Psoas muscle (tissue), 8 donors: ENCODE data around the gene RHOG. TPM values are rescaled to one million over a fixed set of nuclear protein-coding genes. Genes with fewer than 3 reads are reported as not detected.

Source experiments
- ATAC-seq, 4 donors: fragments of 200-7000 bp; cut with Tn5 transposase; one replicate each; pipeline ENCODE4 v1.9.1; 2020; ENCODE audit warnings: moderate library complexity in 3 of 4, mild to moderate bottlenecking in 2 of 4
- DNase-seq, 2 donors: peaks; one replicate each; pipeline ENCODE4 v3.0.0-alpha.2; 2020
- H3K27ac ChIP-seq: fragments of 200-600 bp; one replicate; pipeline ENCODE4 v1.8.0; 2022
- H3K27me3 ChIP-seq, 3 donors: fragments of 200-600 bp in 1 of 3; one replicate each; pipeline versions ENCODE4 v1.6.1 to v1.8.0; 2013 to 2022; ENCODE audit warnings: low read length in 2 of 3, mild to moderate bottlenecking in 2 of 3, moderate library complexity in 1 of 3; ENCODE audit not compliant: insufficient read depth in 3 of 3
- H3K36me3 ChIP-seq, 2 donors: fragments of 200-600 bp in 1 of 2; one replicate each; pipeline versions ENCODE4 v1.6.1 to v1.8.0; 2013 to 2022; ENCODE audit warnings: low read depth in 1 of 2, mild to moderate bottlenecking in 1 of 2, moderate library complexity in 1 of 2; ENCODE audit not compliant: insufficient read depth in 1 of 2
- H3K4me1 ChIP-seq: fragments of 200-600 bp; one replicate; pipeline ENCODE4 v1.8.0; 2022
- H3K4me3 ChIP-seq: fragments of 200-600 bp; one replicate; pipeline ENCODE4 v1.8.0; 2022; ENCODE audit warnings: mild to moderate bottlenecking
- H3K9me3 ChIP-seq: fragments of 200-600 bp; one replicate; pipeline ENCODE4 v1.8.0; 2022
- WGBS, 3 donors: extraction: QIAGEN DNeasy Blood & Tissue Kit; methylation state at CpG; one replicate each; pipeline versions ENCODE4 v1.1.6 to v1.1.7; 2013; 5-methylcytosine and 5-hydroxymethylcytosine counted together
- intact Hi-C, 2 donors: fragments of 100-400 bp; cut with DNase I; formaldehyde crosslinking; loops; one replicate each; pipeline versions ENCODE4 v1.11.0 to v1.14.2; 2022
- polyA plus RNA-seq, 3 donors: library from polyadenylated mRNA; stranded (reverse); fragments of 200-250 nt; gene quantifications; one replicate each; pipeline ENCODE4 v1.2.3, GENCODE V29; 2013
- total RNA-seq, 4 donors: library from RNA; stranded (reverse); fragmentation: NEBNext Ultra II Directional in 2 of 4; extraction: Animal tissue kit (Norgen Biotek cat#: 25700) in 2 of 4; gene quantifications; one replicate each; pipeline versions ENCODE4 v1.2.1 to v1.2.4, GENCODE V29; 2021 to 2023
- TF ChIP-seq, protein P1 (sequence below): fragments of 200-600 bp; IDR thresholded peaks from one replicate; pipeline ENCODE4 v1.8.0; 2022; ENCODE audit warnings: antibody characterized with exemption
- donor health status: healthy with polysubstance abuse.
- donor health status: DM: no; HTN: no; CAD: no; lungs with moderate emphysema.
- donor health status: Bipolar disorder and iron deficiency.
- donor health status: healthy.
- donor health status: DM: yes; HTN: yes; CAD: no.
- donor health status: DM: no; HTN: no; CAD: no.
- donor health status: DM: no; HTN: no; CAD: no.
- donor health status: DM: yes; HTN: yes; CAD: no.

Gene RHOG
- total and polyA plus RNA-seq, 7 donors = 22.4 to 80.1 (median 40.9) TPM

GRCh38 chr11:3808861-3809623, 31.7 kb downstream of the RHOG start:
- TF ChIP-seq, protein P1, sequence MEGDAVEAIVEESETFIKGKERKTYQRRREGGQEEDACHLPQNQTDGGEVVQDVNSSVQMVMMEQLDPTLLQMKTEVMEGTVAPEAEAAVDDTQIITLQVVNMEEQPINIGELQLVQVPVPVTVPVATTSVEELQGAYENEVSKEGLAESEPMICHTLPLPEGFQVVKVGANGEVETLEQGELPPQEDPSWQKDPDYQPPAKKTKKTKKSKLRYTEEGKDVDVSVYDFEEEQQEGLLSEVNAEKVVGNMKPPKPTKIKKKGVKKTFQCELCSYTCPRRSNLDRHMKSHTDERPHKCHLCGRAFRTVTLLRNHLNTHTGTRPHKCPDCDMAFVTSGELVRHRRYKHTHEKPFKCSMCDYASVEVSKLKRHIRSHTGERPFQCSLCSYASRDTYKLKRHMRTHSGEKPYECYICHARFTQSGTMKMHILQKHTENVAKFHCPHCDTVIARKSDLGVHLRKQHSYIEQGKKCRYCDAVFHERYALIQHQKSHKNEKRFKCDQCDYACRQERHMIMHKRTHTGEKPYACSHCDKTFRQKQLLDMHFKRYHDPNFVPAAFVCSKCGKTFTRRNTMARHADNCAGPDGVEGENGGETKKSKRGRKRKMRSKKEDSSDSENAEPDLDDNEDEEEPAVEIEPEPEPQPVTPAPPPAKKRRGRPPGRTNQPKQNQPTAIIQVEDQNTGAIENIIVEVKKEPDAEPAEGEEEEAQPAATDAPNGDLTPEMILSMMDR = peak; percentile 34
- Histone ChIP-seq H3K27me3 (no peaks in the 10 kb centered on the region), H3K36me3 (no peaks in the 10 kb centered on the region), H3K9me3 (no peaks in the 10 kb centered on the region), H3K27ac (no peak overlapping the region), H3K4me1 (peaks cover 13% of the 10 kb centered on the region), H3K4me3 (peak overlapping the region; percentile 78)
- intact Hi-C loops = no loop called here
- WGBS, 3 donors = 37 to 53% (median 49%) methylated on average over 5 of the region's 5 CpGs
- peak; percentile 64 to 73 (median 71) for ATAC-seq
- no peak for DNase-seq

GRCh38 chr11:3807909-3808860, 32.6 kb downstream of the RHOG start, which contains the start of gene PGAP2:
Gene PGAP2 (plus strand): TSS chr11:3808560. CDS start chr11:3811260, 2,700 bp downstream.
- H3K36me3 ChIP-seq = no peaks in the 10 kb centered on the region
- H3K4me1 ChIP-seq = peaks cover 13% of the 10 kb centered on the region
- WGBS, 3 donors = 3 to 6% (median 3%) methylated on average over 50 to 55 of the region's 55 CpGs
- TF ChIP-seq, protein P1 = peak; percentile 55
- intact Hi-C loops = no loop called here
- H3K27ac ChIP-seq = no peak within 1 kb of the TSS
- ATAC-seq (peak; percentile 62 to 76 (median 74)), DNase-seq (peak; percentile 60 to 75)
- H3K27me3 ChIP-seq = no peaks in the 10 kb centered on the region
- no peaks in the 10 kb centered on the region for H3K9me3 ChIP-seq
- peak within 1 kb of the TSS; percentile 78 for H3K4me3 ChIP-seq

DNA sequence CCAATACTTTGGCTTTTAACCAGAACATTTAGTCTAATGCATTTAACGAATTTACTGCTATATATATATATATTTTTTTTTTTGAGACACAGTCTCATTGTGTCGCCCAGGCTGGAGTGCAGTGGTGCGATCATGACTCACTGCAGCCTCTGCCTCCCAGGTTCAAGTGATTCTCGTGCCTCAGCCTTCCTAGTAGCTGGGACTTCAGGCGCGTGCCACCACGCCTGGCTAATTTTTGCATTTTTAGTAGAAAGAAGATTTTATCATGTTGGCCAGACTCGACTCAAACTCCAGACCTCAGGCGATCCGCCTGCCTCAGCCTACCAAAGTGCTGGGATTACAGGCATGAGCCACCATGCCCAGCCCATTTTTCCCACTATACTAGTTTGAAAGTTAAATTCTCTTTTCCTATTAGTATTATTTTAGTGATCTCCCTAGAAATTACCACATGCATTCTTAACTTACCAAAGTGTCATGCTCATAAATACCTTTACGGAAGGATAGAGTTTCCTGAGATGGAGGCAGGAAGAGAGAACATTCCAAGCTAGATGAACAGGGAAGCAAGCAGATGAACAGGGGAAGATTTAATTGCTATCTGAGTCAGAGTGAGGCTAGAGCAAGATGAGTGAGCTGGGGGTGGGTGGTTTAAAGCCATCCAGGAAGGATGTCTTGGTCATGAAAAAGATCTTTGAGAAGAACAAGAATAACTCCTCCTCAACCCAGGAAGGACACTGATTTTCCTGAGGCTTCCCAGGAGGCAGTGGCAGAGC, 36.8 kb downstream of the RHOG start:
- 92 to 96% (median 93%) methylated on average over 11 of the region's 11 CpGs for WGBS, 3 donors
- TF ChIP-seq, protein P1 = no peak
- no peak for ATAC-seq
- Histone ChIP-seq H3K4me3 (no peak overlapping the region), H3K36me3 (no peaks in the 10 kb centered on the region), H3K27me3 (no peaks in the 10 kb centered on the region), H3K27ac (no peak overlapping the region), H3K4me1 (peaks cover 2% of the 10 kb centered on the region), H3K9me3 (no peaks in the 10 kb centered on the region)
- DNase-seq = no peak
- intact Hi-C loops = no loop called here

- H3K36me3 ChIP-seq = no peaks in the 10 kb centered on the region
- TF ChIP-seq, protein P1 = no peak
- no peaks in the 10 kb centered on the region for H3K4me1 ChIP-seq
- intact Hi-C loops = no loop called here
- no peak overlapping the region for H3K27ac ChIP-seq
- no peak for DNase-seq
- H3K4me3 ChIP-seq = no peak overlapping the region
- no peaks in the 10 kb centered on the region for H3K9me3 ChIP-seq
- no peak for ATAC-seq
- 75 to 77% (median 76%) methylated on average over 4 of the region's 4 CpGs for WGBS, 3 donors
- H3K27me3 ChIP-seq = no peaks in the 10 kb centered on the region
These were observed 38.6 kb downstream of the RHOG start for GRCh38 chr11:3802011-3802790.
